HG02852 (cell line): ENCODE results near the gene SMC5.
"Not testable (repeated sequence)": the region's sequence is repeated elsewhere in the genome, so short reads cannot be mapped to it uniquely, and the experiment has no call there.

Experiments
- ATAC-seq: cut with Tn5 transposase; IDR thresholded peaks from one replicate; pipeline ENCODE4 v1.9.1; 2021; ENCODE audit warnings: mild to moderate bottlenecking, moderate library complexity; ENCODE audit not compliant: unreplicated experiment

SMC5 gene

DNA sequence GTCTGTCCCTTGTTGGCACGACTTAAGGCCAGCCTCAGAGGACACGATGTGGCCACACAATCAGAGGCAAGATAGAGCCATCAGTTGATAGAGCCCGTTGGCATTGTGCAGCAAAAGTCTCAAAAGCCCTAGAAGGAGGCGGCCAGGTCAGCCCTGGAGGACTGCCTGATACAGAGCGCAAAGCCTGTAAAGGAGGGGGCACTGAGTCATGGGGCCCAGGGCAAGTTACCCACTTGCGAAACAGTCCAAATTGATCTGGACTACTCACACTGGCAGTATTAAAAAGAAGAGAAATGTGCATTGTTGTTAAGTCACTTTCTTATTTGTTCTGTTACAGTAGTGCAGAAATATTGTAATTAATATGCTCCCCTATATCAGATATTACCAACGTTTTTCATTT lies 104.2 kb downstream of the SMC5 start:
- no peak for ATAC-seq

GRCh38 chr9:70363760-70364159 lies 105.0 kb downstream of the SMC5 start:
- ATAC-seq: no peak

DNA sequence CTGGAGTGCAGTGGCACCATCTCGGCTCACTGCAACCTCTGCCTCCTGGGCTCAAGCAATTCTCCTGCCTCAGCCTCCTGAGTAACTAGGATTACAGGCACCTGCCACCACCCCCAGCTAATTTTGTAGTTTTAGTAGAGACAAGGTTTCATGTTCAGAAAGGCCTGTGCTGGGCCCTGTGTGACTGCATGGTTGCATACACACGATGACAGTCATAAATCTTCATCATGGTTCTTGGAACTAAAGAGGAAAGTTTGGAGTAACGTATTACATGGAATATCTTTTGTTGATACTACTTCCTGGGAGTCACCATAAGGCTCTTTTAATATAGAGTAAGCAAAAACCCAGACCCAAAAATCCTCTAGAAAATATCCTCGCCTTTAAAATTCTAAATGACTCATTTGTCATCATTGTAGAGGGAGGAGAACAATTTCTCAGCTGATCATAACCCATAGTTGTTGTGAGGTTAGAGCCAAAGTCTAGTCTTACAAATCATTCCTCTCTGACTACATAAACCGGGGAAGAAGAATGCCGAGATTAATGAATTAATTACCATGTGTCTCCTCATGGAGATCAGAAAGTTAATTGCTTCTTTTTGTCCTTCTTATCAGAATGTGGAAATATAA lies 108.6 kb downstream of the SMC5 start:
- ATAC-seq: no peak

DNA sequence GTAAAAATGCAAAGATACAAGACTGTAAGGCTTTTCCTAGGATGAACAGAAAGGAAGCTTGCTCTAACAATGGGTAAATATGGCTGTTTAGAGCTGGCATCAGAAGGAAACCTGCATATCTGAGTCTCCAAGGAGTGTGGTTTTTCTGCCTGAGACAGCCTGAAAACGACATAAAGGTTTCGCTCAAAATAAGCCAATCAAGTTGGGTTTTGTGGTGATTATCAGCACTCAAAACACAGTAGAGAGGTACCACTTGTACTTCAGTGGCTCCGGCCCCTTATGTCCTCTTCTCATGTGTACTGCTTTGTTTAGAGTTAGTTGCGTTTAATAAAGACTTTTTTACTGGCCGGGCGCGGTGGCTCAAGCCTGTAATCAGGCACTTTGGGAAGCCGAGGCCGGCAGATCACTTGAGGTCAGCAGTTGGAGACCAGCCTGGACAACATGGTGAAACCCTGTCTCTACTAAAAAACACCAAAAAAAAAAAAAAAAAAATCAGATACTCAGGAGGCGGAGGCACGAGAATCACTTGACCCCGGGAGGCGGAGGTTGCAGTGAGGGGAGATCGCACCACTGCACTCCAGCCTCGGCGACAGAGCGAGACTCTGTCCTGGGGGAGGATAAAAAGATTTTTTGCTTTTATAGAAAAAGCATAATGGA lies 116.3 kb downstream of the SMC5 start:
- ATAC-seq: no peak

DNA sequence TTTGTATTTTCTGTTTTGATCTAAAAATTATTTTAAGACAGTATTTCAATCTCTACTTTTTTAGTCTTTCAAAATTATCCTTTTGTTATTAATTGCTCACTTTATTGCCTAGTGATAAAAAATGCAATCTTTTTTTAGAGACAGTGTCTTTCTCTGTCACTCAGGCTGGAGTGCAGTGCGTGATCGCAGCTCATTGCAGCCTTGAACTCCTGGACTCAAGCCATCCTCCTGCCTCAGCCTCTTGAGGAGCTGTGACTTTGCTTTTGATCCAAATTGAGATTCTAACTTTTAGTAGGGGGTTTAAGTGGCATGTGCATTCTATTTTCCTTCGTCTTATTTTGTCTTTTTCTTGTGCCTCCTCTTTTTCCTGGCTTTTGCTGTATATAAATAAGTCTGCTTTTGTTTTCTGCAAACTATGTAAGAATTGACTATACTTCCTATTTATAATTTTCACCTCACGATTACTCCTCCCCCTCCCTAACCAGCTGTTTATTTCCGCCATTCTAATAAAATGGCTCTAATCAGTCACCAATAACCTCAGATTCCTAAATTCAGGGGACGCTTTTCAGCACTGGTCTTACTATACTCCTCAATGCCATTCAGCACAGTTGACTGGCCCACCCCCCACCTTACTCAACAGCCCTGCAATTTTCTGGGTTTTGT lies 123.4 kb downstream of the SMC5 start:
- no peak for ATAC-seq

GRCh38 chr9:70382709-70383605 lies 124.2 kb downstream of the SMC5 start:
- no peak for ATAC-seq

GRCh38 chr9:70385426-70385825 lies 126.6 kb downstream of the SMC5 start:
- ATAC-seq: no peak

GRCh38 chr9:70387663-70388062 lies 128.9 kb downstream of the SMC5 start:
- no peak for ATAC-seq

DNA sequence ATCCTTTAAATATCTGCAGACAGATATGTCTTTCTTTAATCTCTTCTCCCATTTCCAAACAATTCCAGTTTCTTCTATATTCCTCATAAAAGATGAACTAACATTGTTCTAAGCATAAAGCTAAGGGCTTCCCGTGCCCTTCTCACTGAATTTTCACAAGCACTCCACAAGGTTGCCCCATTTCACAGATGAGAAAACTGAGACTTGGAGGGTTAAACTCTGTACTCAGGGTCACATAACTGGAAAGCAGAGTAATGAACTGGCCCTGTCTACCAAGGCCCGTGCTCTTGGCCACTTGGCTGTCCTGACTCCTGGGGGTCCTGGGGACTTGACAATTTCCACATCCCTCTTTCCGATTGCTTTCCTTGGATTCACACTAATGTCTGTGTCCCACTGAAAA lies 130.4 kb downstream of the SMC5 start:
- ATAC-seq: no peak

DNA sequence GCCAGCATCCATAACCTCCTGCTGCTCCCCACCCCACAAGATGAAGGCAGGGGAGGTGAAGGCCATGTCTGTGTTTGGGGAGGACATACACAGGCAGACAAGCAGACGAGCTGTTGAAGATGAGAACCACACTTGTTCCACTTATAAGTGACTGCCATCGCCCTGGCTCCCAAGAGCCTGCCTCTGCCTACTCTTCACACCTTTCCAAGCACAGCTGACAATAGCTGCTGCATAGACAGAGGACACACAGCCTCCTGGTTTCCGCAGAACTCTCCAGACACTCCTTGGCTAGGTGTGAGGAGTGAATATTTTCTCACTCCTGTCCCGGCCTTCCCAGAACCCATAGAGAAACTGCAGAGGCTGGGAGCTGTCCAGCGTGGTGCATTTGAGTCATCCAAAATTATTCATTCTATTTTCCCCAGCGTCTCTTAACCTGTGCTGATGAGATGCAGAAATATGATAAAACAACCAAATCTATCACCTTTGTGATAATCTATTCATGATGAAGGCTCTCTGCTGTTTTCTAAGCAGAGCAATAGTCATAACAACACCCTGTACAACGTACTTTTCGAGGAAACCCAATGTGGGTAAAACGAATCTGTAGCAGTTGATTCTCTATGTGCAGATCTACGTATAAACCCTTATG lies 131.0 kb downstream of the SMC5 start:
- ATAC-seq: no peak

DNA sequence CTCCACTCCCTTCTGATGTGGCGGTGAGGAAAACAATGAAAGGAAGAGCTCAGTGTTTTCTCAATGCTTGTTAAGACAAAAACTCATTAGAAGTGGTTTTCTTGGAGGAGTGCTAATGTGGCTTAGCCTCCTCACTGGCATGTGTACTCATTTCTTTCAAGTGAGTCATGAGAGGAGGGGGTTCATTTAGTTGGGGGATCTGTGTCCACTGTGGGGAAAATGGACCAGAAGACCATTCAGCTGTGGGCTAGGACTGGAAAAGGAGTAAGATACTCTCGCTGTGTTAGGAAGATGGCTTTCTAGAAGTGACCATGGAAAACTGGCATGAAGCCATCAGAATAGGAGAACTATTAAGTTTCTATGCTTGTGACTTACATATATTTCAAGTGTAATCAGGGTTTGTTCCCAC lies 132.2 kb downstream of the SMC5 start:
- no peak for ATAC-seq

DNA sequence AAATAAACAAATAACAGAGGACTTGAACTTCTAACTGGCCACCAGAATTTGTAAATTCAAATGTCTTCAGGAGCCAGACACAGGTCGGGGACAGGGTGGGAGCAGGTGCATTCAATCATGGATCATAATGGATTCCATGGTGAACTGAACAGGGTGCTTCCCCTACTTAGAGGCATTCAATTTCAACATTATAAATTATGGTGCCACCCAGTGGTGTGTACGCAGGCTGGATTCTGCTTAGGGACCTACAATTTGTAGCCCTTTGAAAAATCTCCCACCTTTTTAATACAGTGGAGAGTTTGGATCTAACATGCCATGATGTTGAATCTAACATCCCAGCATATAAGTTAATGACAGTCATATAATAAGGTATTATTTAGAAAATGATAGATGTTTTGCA lies 133.4 kb downstream of the SMC5 start:
- ATAC-seq: no peak

DNA sequence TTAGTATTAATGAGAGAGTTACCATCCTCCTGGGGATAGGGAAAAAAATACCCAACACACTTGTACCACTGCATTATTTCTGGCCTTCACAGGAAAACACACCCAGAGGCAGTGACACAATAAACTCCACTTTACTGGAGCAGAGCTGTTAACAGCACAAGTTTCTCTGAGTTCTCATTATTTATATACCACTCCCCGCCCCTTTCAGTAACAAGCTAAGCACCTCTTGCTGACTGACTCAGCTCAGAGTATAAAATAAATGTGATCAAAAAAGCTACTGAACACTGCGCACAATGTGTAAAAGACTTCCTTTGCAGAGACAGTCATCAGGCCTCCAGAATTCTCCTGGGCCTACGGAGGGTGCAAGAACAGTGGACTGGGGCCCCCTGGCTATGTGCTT lies 134.1 kb downstream of the SMC5 start:
- ATAC-seq: no peak

GRCh38 chr9:70395652-70396051 lies 136.9 kb downstream of the SMC5 start:
- no peak for ATAC-seq

DNA sequence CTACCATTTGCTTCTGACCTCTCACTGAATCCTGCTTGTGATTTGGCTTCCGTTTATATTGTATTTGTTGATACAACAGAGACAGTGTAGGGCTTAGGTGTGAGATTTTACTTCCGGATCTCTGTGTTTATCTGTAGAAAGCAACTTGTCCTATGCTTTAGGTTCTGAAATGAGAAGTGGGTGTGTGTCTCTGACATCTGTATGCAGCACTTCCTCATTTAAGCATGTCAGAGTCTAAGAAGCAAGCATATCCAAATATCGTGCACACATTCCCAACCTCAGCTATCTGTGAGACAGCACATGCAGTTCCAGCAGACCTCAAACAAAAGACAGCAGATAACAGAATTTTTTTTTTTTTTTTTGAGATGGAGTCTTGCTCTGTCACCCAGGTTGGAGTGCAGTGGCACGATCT lies 139.4 kb downstream of the SMC5 start:
- ATAC-seq: peak; percentile 98

DNA sequence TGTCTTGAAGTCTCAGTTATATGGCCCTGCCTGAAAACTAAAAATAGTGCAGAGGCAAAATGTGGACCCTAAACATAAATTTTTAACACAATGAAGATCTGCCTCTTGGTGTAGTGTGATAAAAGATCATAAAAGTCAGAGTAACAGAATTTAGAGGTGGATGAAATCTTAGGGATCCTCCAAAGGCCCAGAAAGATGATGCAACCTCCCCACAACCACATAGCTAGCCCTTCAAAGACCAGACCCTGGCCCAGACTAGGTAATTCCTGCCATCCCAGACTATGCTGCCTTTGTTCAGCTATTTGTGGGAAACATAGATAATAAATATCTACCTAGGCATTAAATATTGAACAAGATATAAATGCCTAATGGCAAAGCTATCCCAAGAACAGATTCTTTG lies 140.4 kb downstream of the SMC5 start:
- ATAC-seq: no peak

- no peak for ATAC-seq
These were observed 141.5 kb downstream of the SMC5 start for GRCh38 chr9:70400107-70400892.

GRCh38 chr9:70401241-70401640 lies 142.5 kb downstream of the SMC5 start:
- not testable (repeated sequence) for ATAC-seq

DNA sequence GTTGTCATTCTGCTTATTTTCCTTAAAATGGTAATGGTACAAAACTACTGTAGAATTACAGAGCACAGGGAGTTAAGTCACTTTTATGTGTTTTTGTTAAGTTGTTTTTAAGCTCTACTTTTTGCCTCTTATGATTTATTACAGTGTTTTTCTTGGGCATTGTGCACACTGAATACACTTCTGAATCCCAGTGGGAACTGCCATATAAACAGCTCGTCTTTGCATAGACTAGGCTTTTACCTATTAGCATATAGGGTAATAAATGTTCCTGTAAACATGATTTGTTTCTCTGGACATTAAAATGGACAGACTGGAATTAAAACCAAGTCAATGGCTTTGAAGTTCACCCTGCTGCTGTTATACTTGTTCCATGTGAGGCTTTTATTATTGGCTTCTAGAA lies 143.4 kb downstream of the SMC5 start:
- ATAC-seq: no peak

GRCh38 chr9:70403166-70403565 lies 144.4 kb downstream of the SMC5 start:
- no peak for ATAC-seq
